GM12878 (cell line): ENCODE data around the gene ZBED1.
"Not testable (repeated sequence)": the region's sequence is repeated elsewhere in the genome, so short reads cannot be mapped to it uniquely, and the experiment has no call there.

ENCODE experiments used
- SREBF2 ChIP-seq: IDR thresholded peaks from 2 replicates; pipeline ENCODE4 v1.6.1; 2012; ENCODE audit warnings: mild to moderate bottlenecking, low read length
- SRF ChIP-seq, 2 experiments: IDR thresholded peaks; 2 replicates each; pipeline ENCODE4 v1.6.1; 2011; ENCODE audit warnings: low read depth in 2 of 2, low read length in 2 of 2, mild to moderate bottlenecking in 1 of 2, moderate library complexity in 1 of 2

- not testable (repeated sequence) for TF ChIP-seq SRF (IDR thresholded peaks at IDR 0.05; ENCODE audit: low read depth in 2 of 2, low read length in 2 of 2); SREBF2
These were observed 40.7 kb downstream of the ZBED1 start for GRCh38 chrX:2460048-2460447.
